Kidney (tissue), 22 donors: ENCODE measurements around the gene CRYM. TPM values are rescaled to one million over a fixed set of nuclear protein-coding genes. Genes with fewer than 3 reads are reported as not detected.

Experiments used
- DNase-seq, 5 donors: peaks; one replicate each; pipeline ENCODE4 v3.0.0-alpha.2; 2013 to 2020
- FAIRE-seq: peaks from 2 replicates; lab custom pipeline; 2012; peaks lifted over from hg19 to GRCh38; lab: Jason Lieb, UNC
- H3K27ac ChIP-seq, 2 donors: one replicate each; pipeline ENCODE4 v1.7.0; 2013; ENCODE audit warnings: low read depth in 2 of 2, low read length in 2 of 2, inconsistent platforms in 1 of 2
- H3K27me3 ChIP-seq: one replicate; pipeline ENCODE4 v1.7.1; 2013; ENCODE audit warnings: low read length, inconsistent platforms; ENCODE audit not compliant: control insufficient read depth, insufficient read depth
- H3K36me3 ChIP-seq, 3 donors: one replicate each; pipeline versions ENCODE4 v1.7.0 to v1.7.1; 2013; ENCODE audit warnings: low read length in 3 of 3, control low read depth in 1 of 3, inconsistent platforms in 1 of 3; ENCODE audit not compliant: insufficient read depth in 3 of 3, control insufficient read depth in 2 of 3
- H3K4me1 ChIP-seq, 3 donors: one replicate each; pipeline versions ENCODE4 v1.7.0 to v1.7.1; 2013; ENCODE audit warnings: low read length in 3 of 3, inconsistent platforms in 1 of 3, low read depth in 1 of 3; ENCODE audit not compliant: control insufficient read depth in 2 of 3, insufficient read depth in 2 of 3
- H3K4me3 ChIP-seq, 3 donors: one replicate each; pipeline versions ENCODE4 v1.7.0 to v1.8.1; 2013; ENCODE audit warnings: low read length in 3 of 3, control low read depth in 1 of 3, inconsistent platforms in 1 of 3
- H3K9ac ChIP-seq, 3 donors: one replicate each; pipeline versions ENCODE4 v1.7.0 to v1.7.1; 2013; ENCODE audit warnings: low read length in 3 of 3, control low read depth in 1 of 3, inconsistent platforms in 1 of 3
- H3K9me3 ChIP-seq, 3 donors: one replicate each; pipeline versions ENCODE4 v1.7.0 to v1.7.1; 2013; ENCODE audit warnings: low read length in 3 of 3, control low read depth in 1 of 3, inconsistent platforms in 1 of 3; ENCODE audit not compliant: control insufficient read depth in 2 of 3, insufficient read depth in 1 of 3
- intact Hi-C: fragments of 100-400 bp; cut with DNase I; formaldehyde crosslinking; loops from one replicate; pipeline ENCODE4 v1.11.1; 2022
- long read RNA-seq, 10 donors: library from polyadenylated mRNA in 1 of 10; unstranded in 1 of 10; transcript quantifications; one replicate each; pipeline ENCODE4 v2.0.0 and lab custom pipeline, GENCODE V29; 2021 to 2026
- polyA plus RNA-seq: library from polyadenylated mRNA; stranded (reverse); fragments of 350-450 nt; fragmentation: Illumina TruSeq; extraction: RNeasy Lipid Tissue Mini Kit (QIAGEN cat#74804); gene quantifications from one replicate; pipeline ENCODE4 v1.2.3, GENCODE V29; 2014; ENCODE audit warnings: low read depth, low replicate concordance; ENCODE audit not compliant: insufficient read depth
- total RNA-seq: library from RNA; stranded (reverse); fragmentation: NEBNext Ultra II Directional; extraction: Animal tissue kit (Norgen Biotek cat#: 25700); gene quantifications from one replicate; pipeline ENCODE4 v1.2.1, GENCODE V29; 2021
- TF ChIP-seq, protein P1 (sequence below): IDR thresholded peaks from 3 replicates; pipeline ENCODE4 v1.5.1; 2012; ENCODE audit warnings: mild to moderate bottlenecking, moderate library complexity, borderline replicate concordance; ENCODE audit not compliant: insufficient read depth; ENCODE audit errors: extremely low read depth
- donor health status: control.
- donor health status: control.
- donor health status: control.
- donor health status: control.
- donor health status: control.
- donor health status: DM: yes; HTN: yes; CAD: no.
- donor health status: Normal renal cell carcinoma (clear cell type).

CRYM gene
- total RNA-seq = 5.8 TPM
- polyA plus RNA-seq = 80.9 TPM
- long read RNA-seq, donor 1 = 0 reads
- long read RNA-seq, donor 2, partial matches to known transcripts = 8 of 8 reads
- long read RNA-seq, donor 2, other reads (novel, unspliced or antisense) = 0 of 8 reads
- long read RNA-seq, donor 3, partial matches to known transcripts = 6 of 6 reads
- long read RNA-seq, donor 3, other reads (novel, unspliced or antisense) = 0 of 6 reads
- long read RNA-seq, donor 4 = 0 reads
- long read RNA-seq, donor 5 = 0 reads
- long read RNA-seq, donor 6 = 0 reads
- long read RNA-seq, donor 7, partial matches to known transcripts = 5 of 5 reads
- long read RNA-seq, donor 7, other reads (novel, unspliced or antisense) = 0 of 5 reads
- long read RNA-seq, donor 8, partial matches to known transcripts = 6 of 7 reads
- long read RNA-seq, donor 8, other reads (novel, unspliced or antisense) = 0 of 7 reads
- long read RNA-seq, donor 9 = 0 reads
- long read RNA-seq, donor 10, partial matches to known transcripts = 13 of 13 reads
- long read RNA-seq, donor 10, other reads (novel, unspliced or antisense) = 0 of 13 reads

DNA sequence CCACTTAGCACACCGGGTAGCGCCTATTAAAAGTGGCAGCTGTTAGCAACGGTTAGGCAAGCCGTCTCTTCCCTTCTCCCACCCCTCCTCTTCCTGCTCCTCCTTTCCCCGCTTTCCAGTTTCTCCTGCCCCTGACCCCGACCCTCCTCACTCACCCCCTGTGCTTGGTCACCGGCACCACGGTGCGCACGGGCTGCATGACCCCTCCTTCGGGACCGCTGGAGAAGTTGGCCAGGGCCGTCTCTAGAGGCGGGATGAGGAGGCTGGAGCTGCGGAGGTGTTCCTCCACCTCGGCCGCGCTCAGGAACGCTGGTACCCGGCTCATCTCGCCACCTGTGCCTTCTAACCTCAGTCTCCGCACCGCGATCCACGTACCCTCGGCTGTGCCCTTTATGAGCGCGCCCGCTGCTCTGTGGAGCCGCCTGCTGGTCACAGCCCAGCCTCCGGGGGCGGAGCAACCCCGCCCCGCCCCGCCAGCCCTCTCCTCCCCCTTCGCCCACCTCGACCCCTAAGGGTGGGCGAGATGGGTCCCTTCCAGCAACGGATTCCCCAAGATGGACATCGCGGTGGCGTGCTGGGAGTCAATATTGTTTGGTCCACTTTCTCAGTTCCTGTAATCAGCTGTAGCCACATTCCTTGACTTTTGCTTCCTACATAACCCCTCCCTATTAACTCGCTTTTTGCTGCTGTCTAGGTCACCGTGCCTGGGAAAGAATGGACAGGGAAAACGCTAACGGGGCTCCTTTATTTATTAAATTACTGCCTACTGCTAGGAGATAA, at the start of gene CRYM:
Gene CRYM, minus strand, starts transcription at position 364 of the 780 bp plus-strand sequence. Its CDS starts 39 bp downstream, at position 325.
- peaks cover 0 to 4% (median 3%) of the 10 kb centered on the region in 3 donors for H3K4me1 ChIP-seq
- no peak for FAIRE-seq
- no peaks in the 10 kb centered on the region for H3K36me3 ChIP-seq
- H3K9me3 ChIP-seq = no peaks in the 10 kb centered on the region
- H3K27me3 ChIP-seq = peaks cover 2% of the 10 kb centered on the region
- H3K27ac ChIP-seq = peak within 1 kb of the TSS in 1 of 2 donors; percentile 59
- intact Hi-C loops = no loop called here
- peak within 1 kb of the TSS in 2 of 3 donors; percentile 27 to 74 for H3K9ac ChIP-seq
- TF ChIP-seq, protein P1, sequence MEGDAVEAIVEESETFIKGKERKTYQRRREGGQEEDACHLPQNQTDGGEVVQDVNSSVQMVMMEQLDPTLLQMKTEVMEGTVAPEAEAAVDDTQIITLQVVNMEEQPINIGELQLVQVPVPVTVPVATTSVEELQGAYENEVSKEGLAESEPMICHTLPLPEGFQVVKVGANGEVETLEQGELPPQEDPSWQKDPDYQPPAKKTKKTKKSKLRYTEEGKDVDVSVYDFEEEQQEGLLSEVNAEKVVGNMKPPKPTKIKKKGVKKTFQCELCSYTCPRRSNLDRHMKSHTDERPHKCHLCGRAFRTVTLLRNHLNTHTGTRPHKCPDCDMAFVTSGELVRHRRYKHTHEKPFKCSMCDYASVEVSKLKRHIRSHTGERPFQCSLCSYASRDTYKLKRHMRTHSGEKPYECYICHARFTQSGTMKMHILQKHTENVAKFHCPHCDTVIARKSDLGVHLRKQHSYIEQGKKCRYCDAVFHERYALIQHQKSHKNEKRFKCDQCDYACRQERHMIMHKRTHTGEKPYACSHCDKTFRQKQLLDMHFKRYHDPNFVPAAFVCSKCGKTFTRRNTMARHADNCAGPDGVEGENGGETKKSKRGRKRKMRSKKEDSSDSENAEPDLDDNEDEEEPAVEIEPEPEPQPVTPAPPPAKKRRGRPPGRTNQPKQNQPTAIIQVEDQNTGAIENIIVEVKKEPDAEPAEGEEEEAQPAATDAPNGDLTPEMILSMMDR = peak; percentile 66
- H3K4me3 ChIP-seq = peak within 1 kb of the TSS; percentile 54 to 77 (median 75)
- DNase-seq = peak; percentile 72 to 81 (median 76)

DNA sequence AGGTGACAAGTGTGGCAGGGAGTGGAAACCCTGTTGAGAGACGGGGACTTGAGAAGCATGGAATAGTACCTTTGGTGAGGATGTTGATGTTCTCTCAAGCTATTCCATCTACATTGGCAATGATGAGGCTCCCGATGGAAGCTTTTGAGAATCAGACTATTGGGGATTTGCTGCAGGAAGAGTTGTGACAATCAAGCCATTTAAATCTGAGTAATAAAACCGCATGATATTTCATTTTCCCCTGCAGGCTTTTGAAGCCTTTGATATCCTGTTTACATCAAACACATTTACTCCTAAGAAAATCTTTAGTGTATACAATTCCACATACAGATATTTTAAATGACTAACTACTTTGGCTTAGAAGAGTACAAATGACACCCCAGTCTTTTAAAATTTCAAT, 49.0 kb upstream of the CRYM start:
- DNase-seq = no peak
- Histone ChIP-seq H3K27ac (no peak overlapping the region), H3K27me3 (no peaks in the 10 kb centered on the region), H3K4me3 (no peak overlapping the region), H3K36me3 (no peaks in the 10 kb centered on the region), H3K4me1 (no peaks in the 10 kb centered on the region), H3K9ac (no peak overlapping the region), H3K9me3 (no peaks in the 10 kb centered on the region)
- intact Hi-C loops = no loop called here
- no peak for FAIRE-seq
- TF ChIP-seq, protein P1 = no peak

DNA sequence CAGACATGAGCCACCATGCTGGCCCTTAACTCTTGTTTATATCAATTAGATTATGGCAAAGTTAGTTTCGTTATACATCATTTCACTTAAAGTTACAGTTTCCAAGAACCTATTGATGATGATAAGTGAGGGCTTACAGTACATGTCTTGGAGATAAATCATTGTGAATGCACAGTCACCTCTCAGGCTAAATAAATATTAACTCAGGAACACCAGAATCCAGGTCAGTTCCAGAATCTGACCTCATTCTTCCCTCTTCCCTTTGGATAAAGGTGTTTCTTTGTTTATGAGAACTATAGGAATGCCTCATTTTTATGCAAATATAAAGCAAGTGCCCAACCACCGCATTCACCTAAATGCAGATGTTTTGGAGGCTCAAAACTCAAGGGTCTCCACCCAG, 48.4 kb upstream of the CRYM start:
- Histone ChIP-seq H3K4me1 (no peaks in the 10 kb centered on the region), H3K4me3 (no peak overlapping the region), H3K36me3 (no peaks in the 10 kb centered on the region), H3K9me3 (no peaks in the 10 kb centered on the region), H3K27me3 (no peaks in the 10 kb centered on the region), H3K9ac (no peak overlapping the region), H3K27ac (no peak overlapping the region)
- intact Hi-C loops = no loop called here
- FAIRE-seq (no peak), DNase-seq (no peak)
- TF ChIP-seq, protein P1 = no peak
